ENCODE measurements around the gene IRAK3. TPM values are rescaled to one million over a fixed set of nuclear protein-coding genes. Genes with fewer than 3 reads are reported as not detected.

The IRAK3 gene
- polyA plus RNA-seq, 1 donor from 2014 or later: 0.31 TPM

- no peaks in the 10 kb centered on the region for H3K9me3 ChIP-seq (ENCODE audit: low read length)
- no peak overlapping the region for H3K9ac ChIP-seq (ENCODE audit: low read length)
- H3K4me3 ChIP-seq (ENCODE audit: low read length): no peak overlapping the region
- no peaks in the 10 kb centered on the region for H3K9me2 ChIP-seq (ENCODE audit: insufficient read depth, low read length)
- no peak overlapping the region for H3K27ac ChIP-seq (ENCODE audit: low read length)
- no peaks in the 10 kb centered on the region for H3K79me2 ChIP-seq (replicated peaks; ENCODE audit: insufficient read depth, low read length)
- H3K36me3 ChIP-seq (ENCODE audit: insufficient read depth, low read length): no peaks in the 10 kb centered on the region
- no peak overlapping the region for H3K4me2 ChIP-seq (ENCODE audit: low read length)
- no peaks in the 10 kb centered on the region for H4K20me1 ChIP-seq (ENCODE audit: insufficient read depth)
- no peaks in the 10 kb centered on the region for H3K27me3 ChIP-seq (ENCODE audit: insufficient read depth, low read depth, low read length)
- TF ChIP-seq REST (IDR thresholded peaks at IDR 0.05; ENCODE audit: borderline replicate concordance): no peak
- no peak for TF ChIP-seq TAF1 (IDR thresholded peaks at IDR 0.05; ENCODE audit: low read depth)
- TF ChIP-seq SMC3 (conservative IDR thresholded peaks at IDR 0.05; ENCODE audit: poor library complexity): no peak
- no peak for TF ChIP-seq MXI1 (conservative IDR thresholded peaks at IDR 0.05; ENCODE audit: poor library complexity, severe bottlenecking)
- no peak for TF ChIP-seq EP300 (conservative IDR thresholded peaks at IDR 0.05; ENCODE audit: poor library complexity, severe bottlenecking)
- TF ChIP-seq RAD21 (conservative IDR thresholded peaks at IDR 0.05): no peak
- no peak for TF ChIP-seq EZH2 (IDR thresholded peaks at IDR 0.05; ENCODE audit: borderline replicate concordance, insufficient read depth, low read length, poor library complexity, severe bottlenecking)
- no peak for TF ChIP-seq POLR2AphosphoS5 (IDR thresholded peaks at IDR 0.05)
- TF ChIP-seq, protein P1, sequence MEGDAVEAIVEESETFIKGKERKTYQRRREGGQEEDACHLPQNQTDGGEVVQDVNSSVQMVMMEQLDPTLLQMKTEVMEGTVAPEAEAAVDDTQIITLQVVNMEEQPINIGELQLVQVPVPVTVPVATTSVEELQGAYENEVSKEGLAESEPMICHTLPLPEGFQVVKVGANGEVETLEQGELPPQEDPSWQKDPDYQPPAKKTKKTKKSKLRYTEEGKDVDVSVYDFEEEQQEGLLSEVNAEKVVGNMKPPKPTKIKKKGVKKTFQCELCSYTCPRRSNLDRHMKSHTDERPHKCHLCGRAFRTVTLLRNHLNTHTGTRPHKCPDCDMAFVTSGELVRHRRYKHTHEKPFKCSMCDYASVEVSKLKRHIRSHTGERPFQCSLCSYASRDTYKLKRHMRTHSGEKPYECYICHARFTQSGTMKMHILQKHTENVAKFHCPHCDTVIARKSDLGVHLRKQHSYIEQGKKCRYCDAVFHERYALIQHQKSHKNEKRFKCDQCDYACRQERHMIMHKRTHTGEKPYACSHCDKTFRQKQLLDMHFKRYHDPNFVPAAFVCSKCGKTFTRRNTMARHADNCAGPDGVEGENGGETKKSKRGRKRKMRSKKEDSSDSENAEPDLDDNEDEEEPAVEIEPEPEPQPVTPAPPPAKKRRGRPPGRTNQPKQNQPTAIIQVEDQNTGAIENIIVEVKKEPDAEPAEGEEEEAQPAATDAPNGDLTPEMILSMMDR (IDR thresholded peaks at IDR 0.05; ENCODE audit: poor library complexity, severe bottlenecking): no peak
- H3F3A ChIP-seq (ENCODE audit: insufficient read depth, low read length, poor library complexity, severe bottlenecking): no peaks in the 10 kb centered on the region
- H2AFZ ChIP-seq (ENCODE audit: low read depth, low read length): no peak overlapping the region
Observed at GRCh38 chr12:66272650-66273049, 83.6 kb downstream of the IRAK3 start.

DNA sequence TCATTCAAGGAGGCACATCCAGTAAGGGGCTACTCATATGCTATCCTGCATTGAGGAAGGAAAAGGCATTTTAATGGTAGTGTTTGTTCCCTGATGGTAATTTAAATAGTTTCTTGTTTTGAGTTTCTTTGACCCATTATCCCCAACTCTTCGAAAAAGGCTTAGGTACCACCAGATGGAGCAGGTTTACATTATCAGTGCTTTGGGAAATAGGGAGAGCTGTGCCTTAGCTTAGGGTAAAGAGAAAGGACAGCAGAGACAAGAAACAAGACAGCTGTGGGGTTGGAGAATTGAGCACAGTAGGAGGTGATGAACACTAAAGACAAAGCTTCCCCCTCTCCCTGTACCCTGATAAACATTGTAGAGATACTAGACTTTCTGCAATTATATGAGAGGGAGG is 84.1 kb downstream of the IRAK3 start:
- no peak overlapping the region for H3K9ac ChIP-seq (ENCODE audit: low read length)
- no peaks in the 10 kb centered on the region for H3K27me3 ChIP-seq (ENCODE audit: insufficient read depth, low read depth, low read length)
- no peak overlapping the region for H3K27ac ChIP-seq (ENCODE audit: low read length)
- TF ChIP-seq TAF1 (IDR thresholded peaks at IDR 0.05; ENCODE audit: low read depth) (no peak), MXI1 (conservative IDR thresholded peaks at IDR 0.05; ENCODE audit: poor library complexity, severe bottlenecking) (no peak), POLR2AphosphoS5 (IDR thresholded peaks at IDR 0.05) (no peak), EZH2 (IDR thresholded peaks at IDR 0.05; ENCODE audit: borderline replicate concordance, insufficient read depth, low read length, poor library complexity, severe bottlenecking) (no peak), REST (IDR thresholded peaks at IDR 0.05; ENCODE audit: borderline replicate concordance) (no peak), SMC3 (conservative IDR thresholded peaks at IDR 0.05; ENCODE audit: poor library complexity) (no peak)
- TF ChIP-seq, protein P1 (IDR thresholded peaks at IDR 0.05; ENCODE audit: poor library complexity, severe bottlenecking): no peak
- H3K79me2 ChIP-seq (replicated peaks; ENCODE audit: insufficient read depth, low read length): no peaks in the 10 kb centered on the region
- H3K36me3 ChIP-seq (ENCODE audit: insufficient read depth, low read length): no peaks in the 10 kb centered on the region
- no peaks in the 10 kb centered on the region for H3F3A ChIP-seq (ENCODE audit: insufficient read depth, low read length, poor library complexity, severe bottlenecking)
- no peaks in the 10 kb centered on the region for H3K9me3 ChIP-seq (ENCODE audit: low read length)
- H3K9me2 ChIP-seq (ENCODE audit: insufficient read depth, low read length): no peaks in the 10 kb centered on the region
- no peaks in the 10 kb centered on the region for H4K20me1 ChIP-seq (ENCODE audit: insufficient read depth)
- no peak overlapping the region for H2AFZ ChIP-seq (ENCODE audit: low read depth, low read length)
- H3K4me2 ChIP-seq (ENCODE audit: low read length): no peak overlapping the region
- no peak overlapping the region for H3K4me3 ChIP-seq (ENCODE audit: low read length)
